Sigmoid colon (tissue), 7 donors: ENCODE measurements around the gene HRNR. TPM values are rescaled to one million over a fixed set of nuclear protein-coding genes. Genes with fewer than 3 reads are reported as not detected.
"Not testable (repeated sequence)": the region's sequence is repeated elsewhere in the genome, so short reads cannot be mapped to it uniquely, and the experiment has no call there.

ENCODE experiments used
- DNase-seq: peaks from one replicate; pipeline ENCODE4 v3.0.0-alpha.2; 2019
- H3K27ac ChIP-seq, 4 donors: fragments of 200-600 bp; sonication (generic); one replicate each; pipeline ENCODE4 v1.5.1; 2016 to 2019; ENCODE audit warnings: mild to moderate bottlenecking in 1 of 4
- H3K27me3 ChIP-seq, 3 donors: fragments of 200-600 bp; sonication (generic); one replicate each; pipeline ENCODE4 v1.5.1; 2019; ENCODE audit warnings: mild to moderate bottlenecking in 1 of 3
- H3K36me3 ChIP-seq, 4 donors: fragments of 200-600 bp; sonication (generic); one replicate each; pipeline ENCODE4 v1.5.1; 2016 to 2019
- H3K4me1 ChIP-seq, 4 donors: fragments of 200-600 bp; sonication (generic); one replicate each; pipeline ENCODE4 v1.5.1; 2017 to 2019
- H3K4me3 ChIP-seq, 4 donors: fragments of 200-600 bp; sonication (generic); one replicate each; pipeline ENCODE4 v1.5.1; 2017 to 2019; ENCODE audit warnings: mild to moderate bottlenecking in 2 of 4, moderate library complexity in 1 of 4
- H3K9me3 ChIP-seq, 4 donors: fragments of 200-600 bp in 3 of 4; sonication (generic) in 3 of 4; one replicate each; pipeline versions ENCODE4 v1.5.1 to v1.6.1; 2013 to 2019
- CTCF ChIP-seq, 4 experiments: fragments of 450-650 bp in 3 of 4; fragments of 200-600 bp in 1 of 4; IDR thresholded peaks; one replicate each; pipeline ENCODE4 v1.5.1; 2016 to 2019; ENCODE audit warnings: antibody characterized with exemption in 4 of 4, mild to moderate bottlenecking in 3 of 4, moderate library complexity in 2 of 4
- EP300 ChIP-seq, 4 donors: sonication (generic); formaldehyde crosslinking; IDR thresholded peaks; one replicate each; pipeline ENCODE4 v1.6.1; 2017; ENCODE audit warnings: antibody characterized with exemption in 4 of 4
- POLR2A ChIP-seq, 2 donors: fragments of 450-650 bp; IDR thresholded peaks; one replicate each; pipeline ENCODE4 v1.6.1; 2016; ENCODE audit warnings: antibody characterized with exemption in 2 of 2, mild to moderate bottlenecking in 2 of 2, moderate library complexity in 2 of 2
- POLR2AphosphoS5 ChIP-seq, 4 donors: sonication (generic); formaldehyde crosslinking; IDR thresholded peaks; one replicate each; pipeline ENCODE4 v1.6.1; 2017; ENCODE audit warnings: antibody characterized with exemption in 4 of 4
- WGBS, 2 donors: extraction: QIAGEN DNeasy Blood & Tissue Kit; methylation state at CpG; one replicate each; pipeline ENCODE4 v1.1.7; 2013; 5-methylcytosine and 5-hydroxymethylcytosine counted together
- intact Hi-C: fragments of 100-400 bp; cut with DNase I; formaldehyde crosslinking; loops from one replicate; pipeline ENCODE4 v1.15.1; 2023
- polyA plus RNA-seq, 3 donors: library from polyadenylated mRNA; stranded (reverse); fragments of 200-250 nt; gene quantifications; one replicate each; pipeline ENCODE4 v1.2.3, GENCODE V29; 2013
- total RNA-seq, 4 donors: library from RNA; depleted of rRNA; stranded (reverse); fragments of >200 nt; gene quantifications; one replicate each; pipeline ENCODE4 v1.1.0, GENCODE V29; 2016
- donor health status: healthy with polysubstance abuse.
- donor health status: Bipolar disorder and iron deficiency.
- donor health status: healthy.

HRNR gene
- total and polyA plus RNA-seq, 7 donors = under 0.01 TPM; not detected in 6

GRCh38 chr1:152220166-152221163 lies 3.5 kb downstream of the HRNR start:
- Histone ChIP-seq H3K4me1 (no peaks in the 10 kb centered on the region), H3K36me3 (no peaks in the 10 kb centered on the region), H3K4me3 (no peak overlapping the region), H3K9me3 (peaks cover 0 to 4% (median 0%) of the 10 kb centered on the region in 4 donors), H3K27me3 (no peaks in the 10 kb centered on the region), H3K27ac (no peak overlapping the region)
- intact Hi-C loops = no loop called here
- DNase-seq = peak; percentile 57
- no peak for TF ChIP-seq POLR2AphosphoS5 (IDR thresholded peaks at IDR 0.05)
- no peak for TF ChIP-seq POLR2A (IDR thresholded peaks at IDR 0.05)
- no peak for TF ChIP-seq EP300 (IDR thresholded peaks at IDR 0.05)
- TF ChIP-seq CTCF (IDR thresholded peaks at IDR 0.05) = no peak
- WGBS, 2 donors = 91 to 94% methylated on average over 30 of the region's 30 CpGs

- H3K27ac ChIP-seq, H3K36me3 ChIP-seq, intact Hi-C loops, H3K9me3 ChIP-seq, H3K4me1 ChIP-seq, H3K4me3 ChIP-seq, DNase-seq, H3K27me3 ChIP-seq: not testable (repeated sequence)
- 82 to 88% methylated on average over 14 of the region's 14 CpGs for WGBS, 2 donors
Observed at GRCh38 chr1:152219438-152219837, 4.6 kb downstream of the HRNR start.

- Histone ChIP-seq H3K9me3 (peaks cover 0 to 4% (median 0%) of the 10 kb centered on the region in 4 donors), H3K36me3 (no peaks in the 10 kb centered on the region), H3K27me3 (no peaks in the 10 kb centered on the region), H3K4me1 (no peaks in the 10 kb centered on the region), H3K4me3 (no peak overlapping the region), H3K27ac (no peak overlapping the region)
- TF ChIP-seq POLR2A (IDR thresholded peaks at IDR 0.05) = no peak
- no peak for TF ChIP-seq CTCF (IDR thresholded peaks at IDR 0.05)
- TF ChIP-seq EP300 (IDR thresholded peaks at IDR 0.05) = no peak
- no peak for TF ChIP-seq POLR2AphosphoS5 (IDR thresholded peaks at IDR 0.05)
- intact Hi-C loops = no loop called here
- DNase-seq = peak; percentile 62
- 92% methylated on average over 24 of the region's 24 CpGs for WGBS, 2 donors
Observed at GRCh38 chr1:152218762-152219436, 5.1 kb downstream of the HRNR start.

- H3K27ac ChIP-seq, intact Hi-C loops, H3K9me3 ChIP-seq, H3K36me3 ChIP-seq, H3K4me3 ChIP-seq, H3K27me3 ChIP-seq, H3K4me1 ChIP-seq: not testable (repeated sequence)
- DNase-seq = peak; percentile 66
- 94% methylated on average over 13 of the region's 13 CpGs for WGBS, 2 donors
Observed at GRCh38 chr1:152215604-152216003, 8.4 kb downstream of the HRNR start.

- WGBS, 2 donors = 95% methylated on average over 18 to 20 of the region's 21 CpGs
- H3K36me3 ChIP-seq, H3K27ac ChIP-seq, H3K4me3 ChIP-seq, intact Hi-C loops, H3K9me3 ChIP-seq, H3K27me3 ChIP-seq, H3K4me1 ChIP-seq: not testable (repeated sequence)
- DNase-seq = peak; percentile 63
Observed at GRCh38 chr1:152214911-152215310, 9.1 kb downstream of the HRNR start.

- Histone ChIP-seq H3K9me3 (no peaks in the 10 kb centered on the region), H3K4me1 (no peaks in the 10 kb centered on the region), H3K27me3 (no peaks in the 10 kb centered on the region), H3K4me3 (no peak overlapping the region), H3K36me3 (no peaks in the 10 kb centered on the region), H3K27ac (no peak overlapping the region)
- DNase-seq = no peak
- intact Hi-C loops = loop anchor here (10.0 kb wide), 1 partner anchor 146 kb away; no protein-coding TSS in a partner anchor
- TF ChIP-seq POLR2AphosphoS5 (IDR thresholded peaks at IDR 0.05) = no peak
Observed at GRCh38 chr1:152198982-152199381, 25.0 kb downstream of the HRNR start.
